ENCODE results near the gene AUP1.
"Not testable (repeated sequence)": the region's sequence is repeated elsewhere in the genome, so short reads cannot be mapped to it uniquely, and the experiment has no call there.

AUP1 gene

GRCh38 chr2:74529357-74530238 is at the start of gene AUP1, which contains the start of gene HTRA2:
AUP1 (minus strand) TSS chr2:74529706; CDS start chr2:74529629, 77 bp downstream.
HTRA2 (plus strand) TSS chr2:74529933; CDS start chr2:74530007, 74 bp downstream.
- peak; percentile 65 to 72 for DNase-seq (ENCODE audit: low read depth in 2 of 2, low spot score in 1 of 2)

- no peak for DNase-seq (ENCODE audit: low read depth in 2 of 2, low spot score in 1 of 2)
These were observed 48.9 kb upstream of the AUP1 start for GRCh38 chr2:74578408-74578807.

- DNase-seq (ENCODE audit: low read depth in 2 of 2, low spot score in 1 of 2) = no peak
These were observed 47.9 kb upstream of the AUP1 start for GRCh38 chr2:74577448-74577847.

- DNase-seq (ENCODE audit: low read depth in 2 of 2, low spot score in 1 of 2) = no peak
These were observed 47.3 kb upstream of the AUP1 start for GRCh38 chr2:74576863-74577229.

GRCh38 chr2:74576211-74576862 is 46.8 kb upstream of the AUP1 start:
- no peak for DNase-seq (ENCODE audit: low read depth in 2 of 2, low spot score in 1 of 2)

GRCh38 chr2:74575320-74575719 is 45.8 kb upstream of the AUP1 start:
- no peak for DNase-seq (ENCODE audit: low read depth in 2 of 2, low spot score in 1 of 2)

- no peak for DNase-seq (ENCODE audit: low read depth in 2 of 2, low spot score in 1 of 2)
These were observed 44.4 kb upstream of the AUP1 start for GRCh38 chr2:74573747-74574562.

GRCh38 chr2:74572178-74572925 is 42.8 kb upstream of the AUP1 start:
- DNase-seq (ENCODE audit: low read depth in 2 of 2, low spot score in 1 of 2) = no peak

GRCh38 chr2:74571058-74571457 is 41.6 kb upstream of the AUP1 start:
- no peak for DNase-seq (ENCODE audit: low read depth in 2 of 2, low spot score in 1 of 2)

- no peak for DNase-seq (ENCODE audit: low read depth in 2 of 2, low spot score in 1 of 2)
These were observed 40.2 kb upstream of the AUP1 start for GRCh38 chr2:74569686-74570085.

- no peak for DNase-seq (ENCODE audit: low read depth in 2 of 2, low spot score in 1 of 2)
These were observed 38.4 kb upstream of the AUP1 start for GRCh38 chr2:74567881-74568280.

- DNase-seq (ENCODE audit: low read depth in 2 of 2, low spot score in 1 of 2) = no peak
These were observed 37.2 kb upstream of the AUP1 start for GRCh38 chr2:74566754-74567085.

GRCh38 chr2:74566076-74566753 is 36.7 kb upstream of the AUP1 start:
- no peak for DNase-seq (ENCODE audit: low read depth in 2 of 2, low spot score in 1 of 2)

- no peak for DNase-seq (ENCODE audit: low read depth in 2 of 2, low spot score in 1 of 2)
These were observed 34.7 kb upstream of the AUP1 start for GRCh38 chr2:74564222-74564621.

- no peak for DNase-seq (ENCODE audit: low read depth in 2 of 2, low spot score in 1 of 2)
These were observed 32.7 kb upstream of the AUP1 start for GRCh38 chr2:74562126-74562775.

- DNase-seq (ENCODE audit: low read depth in 2 of 2, low spot score in 1 of 2) = not testable (repeated sequence)
These were observed 31.5 kb upstream of the AUP1 start for GRCh38 chr2:74561022-74561421.

- no peak for DNase-seq (ENCODE audit: low read depth in 2 of 2, low spot score in 1 of 2)
These were observed 31.1 kb upstream of the AUP1 start for GRCh38 chr2:74560591-74560990.

- DNase-seq (ENCODE audit: low read depth in 2 of 2, low spot score in 1 of 2) = no peak
These were observed 30.4 kb upstream of the AUP1 start for GRCh38 chr2:74559912-74560311.

GRCh38 chr2:74558284-74559230 is 29.1 kb upstream of the AUP1 start:
- no peak for DNase-seq (ENCODE audit: low read depth in 2 of 2, low spot score in 1 of 2)
